ENCODE results near the gene NUP62.
A peak's percentile ranks its signal among the peaks of the same experiment; 100 is the strongest.

NUP62 gene

GRCh38 chr19:49869484-49870308, 59.6 kb downstream of the NUP62 start:
- Histone ChIP-seq H3K4me1 (ENCODE audit: control insufficient read depth, insufficient read depth, low read length, poor library complexity, severe bottlenecking) (peaks cover 26% of the 10 kb centered on the region), H3K27ac (ENCODE audit: insufficient read depth, low read length, poor library complexity, severe bottlenecking) (peak overlapping the region; percentile 74), H3K9me3 (ENCODE audit: control insufficient read depth, low read length) (no peaks in the 10 kb centered on the region), H3K4me3 (ENCODE audit: insufficient read depth, low read depth, low read length, poor library complexity, severe bottlenecking) (peak overlapping the region; percentile 61), H3K36me3 (ENCODE audit: control insufficient read depth, insufficient read depth, low read length) (peaks cover 3% of the 10 kb centered on the region), H3K27me3 (replicated peaks; ENCODE audit: control insufficient read depth, insufficient read depth, low read length, poor library complexity, severe bottlenecking) (no peaks in the 10 kb centered on the region)
- peak; percentile 83 to 90 (median 90) for DNase-seq

GRCh38 chr19:49869009-49869483, 60.3 kb downstream of the NUP62 start:
- DNase-seq = no peak
- H3K4me1 ChIP-seq (ENCODE audit: control insufficient read depth, insufficient read depth, low read length, poor library complexity, severe bottlenecking) = peaks cover 26% of the 10 kb centered on the region
- peak overlapping the region; percentile 28 for H3K4me3 ChIP-seq (ENCODE audit: insufficient read depth, low read depth, low read length, poor library complexity, severe bottlenecking)
- peak overlapping the region; percentile 74 for H3K27ac ChIP-seq (ENCODE audit: insufficient read depth, low read length, poor library complexity, severe bottlenecking)
- peaks cover 5% of the 10 kb centered on the region for H3K36me3 ChIP-seq (ENCODE audit: control insufficient read depth, insufficient read depth, low read length)
- no peaks in the 10 kb centered on the region for H3K9me3 ChIP-seq (ENCODE audit: control insufficient read depth, low read length)
- no peaks in the 10 kb centered on the region for H3K27me3 ChIP-seq (replicated peaks; ENCODE audit: control insufficient read depth, insufficient read depth, low read length, poor library complexity, severe bottlenecking)

- Histone ChIP-seq H3K36me3 (ENCODE audit: control insufficient read depth, insufficient read depth, low read length) (peaks cover 16% of the 10 kb centered on the region), H3K27me3 (replicated peaks; ENCODE audit: control insufficient read depth, insufficient read depth, low read length, poor library complexity, severe bottlenecking) (no peaks in the 10 kb centered on the region), H3K4me1 (ENCODE audit: control insufficient read depth, insufficient read depth, low read length, poor library complexity, severe bottlenecking) (peaks cover 26% of the 10 kb centered on the region)
Measured at GRCh38 chr19:49866933-49867782, 62.1 kb downstream of the NUP62 start, which contains the start of gene PNKP. PNKP (minus strand) TSS chr19:49867576; CDS start chr19:49867204, 372 bp downstream.

GRCh38 chr19:49864890-49865289, 64.4 kb downstream of the NUP62 start:
- Histone ChIP-seq H3K4me3 (ENCODE audit: insufficient read depth, low read depth, low read length, poor library complexity, severe bottlenecking) (no peak overlapping the region), H3K9me3 (ENCODE audit: control insufficient read depth, low read length) (no peaks in the 10 kb centered on the region), H3K36me3 (ENCODE audit: control insufficient read depth, insufficient read depth, low read length) (peaks cover 33% of the 10 kb centered on the region), H3K27ac (ENCODE audit: insufficient read depth, low read length, poor library complexity, severe bottlenecking) (no peak overlapping the region), H3K4me1 (ENCODE audit: control insufficient read depth, insufficient read depth, low read length, poor library complexity, severe bottlenecking) (peaks cover 19% of the 10 kb centered on the region), H3K27me3 (replicated peaks; ENCODE audit: control insufficient read depth, insufficient read depth, low read length, poor library complexity, severe bottlenecking) (no peaks in the 10 kb centered on the region)
- DNase-seq = no peak

More at GRCh38 chr19:49866933-49867782, 62.1 kb downstream of the NUP62 start, which contains the start of gene PNKP:
- peak within 1 kb of the TSS; percentile 76 for H3K4me3 ChIP-seq (ENCODE audit: insufficient read depth, low read depth, low read length, poor library complexity, severe bottlenecking)
- H3K9me3 ChIP-seq (ENCODE audit: control insufficient read depth, low read length) = no peaks in the 10 kb centered on the region
- DNase-seq = peak; percentile 75 to 81 (median 76)
- peak within 1 kb of the TSS; percentile 84 for H3K27ac ChIP-seq (ENCODE audit: insufficient read depth, low read length, poor library complexity, severe bottlenecking)

GRCh38 chr19:49863935-49864320, 65.4 kb downstream of the NUP62 start:
- H3K4me3 ChIP-seq (ENCODE audit: insufficient read depth, low read depth, low read length, poor library complexity, severe bottlenecking) = no peak overlapping the region
- H3K36me3 ChIP-seq (ENCODE audit: control insufficient read depth, insufficient read depth, low read length) = peaks cover 37% of the 10 kb centered on the region
- no peaks in the 10 kb centered on the region for H3K27me3 ChIP-seq (replicated peaks; ENCODE audit: control insufficient read depth, insufficient read depth, low read length, poor library complexity, severe bottlenecking)
- no peak for DNase-seq
- H3K4me1 ChIP-seq (ENCODE audit: control insufficient read depth, insufficient read depth, low read length, poor library complexity, severe bottlenecking) = peaks cover 16% of the 10 kb centered on the region
- no peaks in the 10 kb centered on the region for H3K9me3 ChIP-seq (ENCODE audit: control insufficient read depth, low read length)
- H3K27ac ChIP-seq (ENCODE audit: insufficient read depth, low read length, poor library complexity, severe bottlenecking) = no peak overlapping the region

- Histone ChIP-seq H3K27me3 (replicated peaks; ENCODE audit: control insufficient read depth, insufficient read depth, low read length, poor library complexity, severe bottlenecking) (no peaks in the 10 kb centered on the region), H3K27ac (ENCODE audit: insufficient read depth, low read length, poor library complexity, severe bottlenecking) (no peak overlapping the region), H3K4me1 (ENCODE audit: control insufficient read depth, insufficient read depth, low read length, poor library complexity, severe bottlenecking) (peaks cover 16% of the 10 kb centered on the region), H3K9me3 (ENCODE audit: control insufficient read depth, low read length) (no peaks in the 10 kb centered on the region), H3K4me3 (ENCODE audit: insufficient read depth, low read depth, low read length, poor library complexity, severe bottlenecking) (no peak overlapping the region), H3K36me3 (ENCODE audit: control insufficient read depth, insufficient read depth, low read length) (peaks cover 42% of the 10 kb centered on the region)
- DNase-seq = no peak
Measured at GRCh38 chr19:49863254-49863934, 65.9 kb downstream of the NUP62 start.

GRCh38 chr19:49862391-49863253, 66.7 kb downstream of the NUP62 start:
- H3K27me3 ChIP-seq (replicated peaks; ENCODE audit: control insufficient read depth, insufficient read depth, low read length, poor library complexity, severe bottlenecking) = no peaks in the 10 kb centered on the region
- no peaks in the 10 kb centered on the region for H3K9me3 ChIP-seq (ENCODE audit: control insufficient read depth, low read length)
- H3K4me1 ChIP-seq (ENCODE audit: control insufficient read depth, insufficient read depth, low read length, poor library complexity, severe bottlenecking) = peaks cover 16% of the 10 kb centered on the region
- H3K36me3 ChIP-seq (ENCODE audit: control insufficient read depth, insufficient read depth, low read length) = peaks cover 49% of the 10 kb centered on the region
- H3K27ac ChIP-seq (ENCODE audit: insufficient read depth, low read length, poor library complexity, severe bottlenecking) = no peak overlapping the region
- no peak for DNase-seq
- H3K4me3 ChIP-seq (ENCODE audit: insufficient read depth, low read depth, low read length, poor library complexity, severe bottlenecking) = no peak overlapping the region

GRCh38 chr19:49861541-49862378, 67.5 kb downstream of the NUP62 start:
- DNase-seq = no peak
- Histone ChIP-seq H3K27me3 (replicated peaks; ENCODE audit: control insufficient read depth, insufficient read depth, low read length, poor library complexity, severe bottlenecking) (no peaks in the 10 kb centered on the region), H3K27ac (ENCODE audit: insufficient read depth, low read length, poor library complexity, severe bottlenecking) (no peak overlapping the region), H3K36me3 (ENCODE audit: control insufficient read depth, insufficient read depth, low read length) (peaks cover 53% of the 10 kb centered on the region), H3K9me3 (ENCODE audit: control insufficient read depth, low read length) (no peaks in the 10 kb centered on the region), H3K4me3 (ENCODE audit: insufficient read depth, low read depth, low read length, poor library complexity, severe bottlenecking) (no peak overlapping the region), H3K4me1 (ENCODE audit: control insufficient read depth, insufficient read depth, low read length, poor library complexity, severe bottlenecking) (peaks cover 8% of the 10 kb centered on the region)
